ENCODE measurements around the gene ITPR1.
"Not testable (repeated sequence)": the region's sequence is repeated elsewhere in the genome, so short reads cannot be mapped to it uniquely, and the experiment has no call there.

ITPR1 gene

GRCh38 chr3:4758957-4759656 is 266.0 kb downstream of the ITPR1 start:
- DNase-seq (ENCODE audit: low spot score), result no peak

- DNase-seq (ENCODE audit: low spot score), result no peak
These were observed 266.7 kb downstream of the ITPR1 start for GRCh38 chr3:4759689-4760312.

GRCh38 chr3:4761759-4762158 is 268.6 kb downstream of the ITPR1 start:
- no peak for DNase-seq (ENCODE audit: low spot score)

GRCh38 chr3:4762481-4763230 is 269.5 kb downstream of the ITPR1 start:
- not testable (repeated sequence) for DNase-seq (ENCODE audit: low spot score)

- no peak for DNase-seq (ENCODE audit: low spot score)
These were observed 270.6 kb downstream of the ITPR1 start for GRCh38 chr3:4763604-4764247.

GRCh38 chr3:4765212-4765611 is 272.1 kb downstream of the ITPR1 start:
- DNase-seq (ENCODE audit: low spot score), result no peak

- DNase-seq (ENCODE audit: low spot score), result no peak
These were observed 273.1 kb downstream of the ITPR1 start for GRCh38 chr3:4766263-4766662.

- DNase-seq (ENCODE audit: low spot score), result no peak
These were observed 273.8 kb downstream of the ITPR1 start for GRCh38 chr3:4766716-4767499.

GRCh38 chr3:4768021-4768420 is 274.9 kb downstream of the ITPR1 start:
- DNase-seq (ENCODE audit: low spot score), result no peak

- no peak for DNase-seq (ENCODE audit: low spot score)
These were observed 275.4 kb downstream of the ITPR1 start for GRCh38 chr3:4768521-4768920.

GRCh38 chr3:4770561-4770960 is 277.4 kb downstream of the ITPR1 start:
- DNase-seq (ENCODE audit: low spot score), result no peak

GRCh38 chr3:4771243-4771642 is 278.1 kb downstream of the ITPR1 start:
- no peak for DNase-seq (ENCODE audit: low spot score)

GRCh38 chr3:4772171-4772804 is 279.1 kb downstream of the ITPR1 start:
- no peak for DNase-seq (ENCODE audit: low spot score)

- no peak for DNase-seq (ENCODE audit: low spot score)
These were observed 279.7 kb downstream of the ITPR1 start for GRCh38 chr3:4772858-4773257.

- DNase-seq (ENCODE audit: low spot score), result no peak
These were observed 280.4 kb downstream of the ITPR1 start for GRCh38 chr3:4773583-4773982.

GRCh38 chr3:4774531-4774930 is 281.4 kb downstream of the ITPR1 start:
- no peak for DNase-seq (ENCODE audit: low spot score)

GRCh38 chr3:4776399-4776979 is 283.3 kb downstream of the ITPR1 start:
- DNase-seq (ENCODE audit: low spot score), result no peak

GRCh38 chr3:4776980-4777581 is 283.9 kb downstream of the ITPR1 start:
- DNase-seq (ENCODE audit: low spot score), result no peak

GRCh38 chr3:4778119-4778518 is 285.0 kb downstream of the ITPR1 start:
- no peak for DNase-seq (ENCODE audit: low spot score)

- no peak for DNase-seq (ENCODE audit: low spot score)
These were observed 285.6 kb downstream of the ITPR1 start for GRCh38 chr3:4778740-4779139.

- no peak for DNase-seq (ENCODE audit: low spot score)
These were observed 287.4 kb downstream of the ITPR1 start for GRCh38 chr3:4780545-4780957.

All from cerebellar cortex (tissue), 1 donor.